Occipital lobe (tissue), 2 donors: ENCODE measurements around the gene TBC1D19. TPM values are rescaled to one million over a fixed set of nuclear protein-coding genes. Genes with fewer than 3 reads are reported as not detected.
"Not testable (repeated sequence)": the region's sequence is repeated elsewhere in the genome, so short reads cannot be mapped to it uniquely, and the experiment has no call there.

Experiments
- DNase-seq: peaks from one replicate; lab custom pipeline; 2025; lab: John Stamatoyannopoulos, UW
- total RNA-seq: library from RNA; depleted of rRNA; stranded (reverse); fragments of >200 nt; gene quantifications from one replicate; pipeline ENCODE4 v1.2.3, GENCODE V29; 2014

Gene TBC1D19
- total RNA-seq, 1 donor from 2014 or later, result 104 TPM

- no peak for DNase-seq
Observed at GRCh38 chr4:26596843-26597242, 13.0 kb downstream of the TBC1D19 start.

DNA sequence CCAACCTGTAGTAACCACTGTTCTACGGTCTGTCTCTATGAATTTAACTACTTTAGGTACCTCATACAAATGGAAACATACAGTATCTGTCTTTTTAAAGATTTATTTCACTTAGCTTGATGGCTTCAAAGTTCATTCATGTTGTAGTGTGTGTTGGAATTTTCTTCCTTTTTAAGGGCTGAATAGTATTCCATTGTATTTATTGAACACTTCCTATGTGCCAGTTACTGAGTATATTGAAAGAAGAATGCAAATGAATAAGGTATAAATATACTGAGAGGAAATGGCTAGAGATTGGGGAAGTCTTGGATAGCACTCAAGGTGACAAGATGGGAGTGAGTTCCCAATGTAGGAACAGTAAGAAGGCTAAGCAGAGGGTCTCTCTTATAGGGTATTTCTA, 17.3 kb downstream of the TBC1D19 start:
- no peak for DNase-seq

DNA sequence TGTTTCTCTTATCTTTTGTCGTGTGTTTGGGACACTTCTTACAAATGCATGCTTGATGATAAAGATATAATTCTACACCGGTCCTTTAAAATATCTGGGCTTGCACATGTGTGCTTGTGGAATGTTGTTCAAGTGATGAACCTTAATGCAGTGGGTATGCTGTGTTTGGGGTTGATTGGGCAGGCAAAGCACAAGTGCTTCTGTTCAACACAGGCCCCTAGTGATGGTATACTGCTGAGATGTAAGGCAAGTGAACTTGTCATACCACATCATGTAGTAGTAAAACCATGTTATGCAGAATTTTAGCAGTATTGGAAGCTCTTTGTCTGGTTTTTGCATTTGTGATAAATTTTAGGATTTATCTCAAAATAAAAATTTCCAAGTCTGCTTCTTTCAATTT, 23.9 kb downstream of the TBC1D19 start:
- no peak for DNase-seq

- DNase-seq, result no peak
Observed at GRCh38 chr4:26609391-26609790, 25.5 kb downstream of the TBC1D19 start.

- DNase-seq, result no peak
Observed at GRCh38 chr4:26609868-26610267, 26.0 kb downstream of the TBC1D19 start.

- no peak for DNase-seq
Observed at GRCh38 chr4:26611372-26611771, 27.5 kb downstream of the TBC1D19 start.

- no peak for DNase-seq
Observed at GRCh38 chr4:26611885-26612284, 28.0 kb downstream of the TBC1D19 start.

- no peak for DNase-seq
Observed at GRCh38 chr4:26613237-26613636, 29.4 kb downstream of the TBC1D19 start.

DNA sequence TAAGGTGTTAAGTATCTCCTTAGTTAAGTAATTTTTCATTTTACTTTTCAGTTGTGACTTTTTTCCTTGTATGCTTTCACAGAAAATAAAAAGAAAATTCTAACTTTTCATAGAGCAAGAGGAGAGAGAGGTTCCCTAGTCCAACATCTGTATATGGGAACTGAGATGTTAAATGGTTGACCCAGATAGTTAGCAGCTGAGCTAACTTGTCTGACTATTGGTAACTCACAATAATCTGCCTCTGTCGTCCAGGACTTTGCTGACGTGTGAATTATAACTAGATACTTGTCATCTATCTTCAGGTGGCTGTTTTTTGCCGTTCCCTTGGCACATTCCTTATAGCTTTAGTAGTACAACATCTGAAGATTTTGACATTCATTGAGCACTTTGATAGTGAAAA, 29.9 kb downstream of the TBC1D19 start:
- no peak for DNase-seq

DNA sequence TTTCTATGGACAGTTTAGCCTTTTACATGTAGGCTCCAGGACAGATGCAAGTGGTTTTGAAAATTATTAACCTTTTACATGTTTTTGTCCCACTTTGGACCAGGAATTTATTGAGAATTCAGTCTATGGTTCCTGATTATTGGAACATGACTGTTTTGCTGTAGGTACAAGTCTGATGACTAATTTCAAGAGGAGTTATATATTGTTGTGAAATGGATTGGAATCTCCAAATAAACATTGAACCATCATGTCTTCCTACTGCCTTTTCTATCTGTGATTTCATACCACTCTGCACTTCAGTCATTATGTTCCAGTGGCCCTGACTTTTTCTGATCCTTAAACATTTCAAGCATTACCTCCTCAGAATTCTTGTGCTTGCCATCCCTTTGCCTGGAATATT, 35.9 kb downstream of the TBC1D19 start:
- no peak for DNase-seq

DNA sequence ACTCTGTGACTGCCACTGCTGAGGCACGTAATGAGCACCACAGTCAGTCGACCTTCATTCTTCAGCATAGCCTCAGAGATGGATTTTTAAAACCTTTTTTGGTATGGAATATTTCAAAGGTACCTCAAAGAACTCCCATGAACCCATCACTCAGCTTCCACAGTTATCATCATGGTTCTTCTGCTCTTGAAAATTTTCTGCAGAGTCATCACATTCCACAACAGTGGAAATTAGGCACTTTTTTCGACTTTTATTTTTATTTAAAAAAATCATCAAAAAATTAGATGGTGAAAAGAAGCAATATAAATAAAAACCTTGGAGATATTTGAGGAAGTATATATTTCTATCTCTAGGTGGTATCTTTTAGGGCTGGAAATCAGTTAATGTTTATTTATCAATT, 37.5 kb downstream of the TBC1D19 start:
- DNase-seq, result no peak

- no peak for DNase-seq
Observed at GRCh38 chr4:26622913-26623312, 39.0 kb downstream of the TBC1D19 start.

DNA sequence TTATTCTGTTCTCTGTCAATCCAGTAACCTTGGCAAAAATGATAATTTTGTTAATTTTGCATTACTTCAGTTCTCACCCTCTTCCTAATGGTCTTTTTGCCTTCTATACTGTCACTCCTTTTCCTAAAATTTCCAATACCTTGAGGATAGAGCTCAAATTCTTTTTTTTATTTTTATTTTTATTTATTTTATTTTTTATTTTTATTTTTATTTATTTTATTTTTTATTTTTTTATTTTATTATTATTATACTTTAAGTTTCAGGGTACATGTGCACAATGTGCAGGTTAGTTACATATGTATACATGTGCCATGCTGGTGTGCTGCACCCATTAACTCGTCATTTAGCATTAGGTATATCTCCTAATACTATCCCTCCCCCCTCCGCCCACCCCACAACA, 42.8 kb downstream of the TBC1D19 start:
- not testable (repeated sequence) for DNase-seq

GRCh38 chr4:26632916-26633315, 49.0 kb downstream of the TBC1D19 start:
- DNase-seq, result no peak

DNA sequence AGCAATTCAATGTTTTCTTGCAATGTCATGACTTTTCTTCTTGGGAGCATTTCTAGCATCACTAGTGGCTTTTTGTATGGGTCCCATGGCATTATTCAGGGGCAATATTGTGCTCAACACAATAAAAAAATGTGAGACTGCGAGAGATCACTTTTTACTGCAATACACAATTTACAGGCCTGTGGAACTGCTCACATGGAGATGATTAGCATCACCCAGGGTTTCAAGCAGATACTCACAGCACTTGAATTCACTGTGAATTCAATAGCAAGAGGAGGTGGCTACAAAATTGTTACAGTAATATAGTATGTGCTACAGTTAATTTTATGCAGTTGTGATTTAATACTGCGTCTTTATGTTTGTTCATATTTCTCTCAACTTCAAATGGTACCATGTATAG, 50.4 kb downstream of the TBC1D19 start:
- no peak for DNase-seq

- no peak for DNase-seq
Observed at GRCh38 chr4:26636458-26636857, 52.6 kb downstream of the TBC1D19 start.

- not testable (repeated sequence) for DNase-seq
Observed at GRCh38 chr4:26640639-26641038, 56.8 kb downstream of the TBC1D19 start.

DNA sequence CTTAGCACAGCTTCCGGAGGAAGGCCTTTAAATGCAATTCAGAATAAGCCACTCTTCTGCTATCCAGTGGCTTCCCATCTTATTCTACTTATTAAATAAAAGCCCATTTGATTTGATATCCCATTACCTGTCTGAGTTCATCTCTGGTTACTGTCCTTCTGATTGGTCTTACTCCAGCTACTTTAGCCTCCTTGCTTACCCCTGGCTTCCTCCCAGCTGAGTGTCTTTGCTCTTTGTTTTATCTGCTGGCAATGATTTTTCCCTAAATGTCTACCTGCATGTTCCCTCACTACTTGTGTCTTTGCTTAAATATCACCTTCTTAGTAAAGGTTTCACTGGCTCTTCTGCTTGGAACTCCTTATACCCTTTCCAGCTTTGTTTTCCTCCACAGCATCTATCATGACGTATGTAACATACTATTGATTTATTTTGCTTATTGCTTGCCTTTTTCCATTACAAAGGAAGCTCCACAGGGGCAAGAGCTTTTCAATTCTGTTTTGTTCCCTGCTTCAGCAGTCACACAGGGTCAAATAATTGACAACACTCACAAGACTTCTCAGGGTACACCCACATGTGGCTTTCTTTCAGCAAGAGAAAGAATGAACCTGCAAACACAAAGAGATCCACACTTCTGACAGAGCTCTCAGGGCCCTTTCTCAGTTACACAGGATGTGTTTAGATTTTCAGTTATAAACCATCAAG, 63.8 kb downstream of the TBC1D19 start:
- DNase-seq, result no peak

GRCh38 chr4:26648260-26648659, 64.4 kb downstream of the TBC1D19 start:
- no peak for DNase-seq

- no peak for DNase-seq
Observed at GRCh38 chr4:26660261-26660660, 76.4 kb downstream of the TBC1D19 start.

DNA sequence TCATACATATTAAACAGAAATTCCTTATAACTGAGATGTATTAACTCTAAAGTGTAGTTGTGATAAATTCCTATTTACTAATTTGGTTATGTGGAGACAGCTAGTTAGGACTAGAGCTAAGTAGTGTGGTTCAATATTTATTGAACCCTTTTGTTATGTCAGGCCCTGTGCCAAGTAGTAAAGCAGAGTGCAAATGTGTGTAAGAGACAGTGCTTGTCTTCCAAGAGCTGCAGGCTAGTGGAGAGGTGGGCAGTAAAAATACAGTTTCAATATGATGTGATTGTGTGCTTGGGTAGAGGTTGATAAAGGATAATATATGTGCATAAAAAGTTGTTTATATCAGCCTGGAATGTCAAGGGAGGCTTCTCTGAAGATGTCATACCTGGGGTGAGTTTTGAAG, 80.0 kb downstream of the TBC1D19 start:
- DNase-seq, result no peak

- no peak for DNase-seq
Observed at GRCh38 chr4:26670903-26671537, 87.1 kb downstream of the TBC1D19 start.

GRCh38 chr4:26679040-26679695, 95.3 kb downstream of the TBC1D19 start:
- DNase-seq, result not testable (repeated sequence)
